GM12878 (cell line): ENCODE results near the gene GRM5. TPM values are rescaled to one million over a fixed set of nuclear protein-coding genes. Genes with fewer than 3 reads are reported as not detected.

ENCODE experiments used
- NFXL1 ChIP-seq: fragments of 450-650 bp; IDR thresholded peaks from 2 replicates; pipeline ENCODE4 v1.6.1; 2017; ENCODE audit warnings: antibody characterized with exemption, mild to moderate bottlenecking, borderline replicate concordance
- NR2C1 ChIP-seq: fragments of 450-650 bp; IDR thresholded peaks from 2 replicates; pipeline ENCODE4 v1.6.1; 2017; ENCODE audit warnings: antibody characterized with exemption, mild to moderate bottlenecking, moderate library complexity
- SMAD5 ChIP-seq: IDR thresholded peaks from 2 replicates; pipeline ENCODE4 v1.6.1; 2016; ENCODE audit warnings: antibody characterized with exemption, low read depth
- SPI1 ChIP-seq: IDR thresholded peaks from 2 replicates; pipeline ENCODE4 v1.6.1; 2011; ENCODE audit warnings: low read depth, mild to moderate bottlenecking, low read length, moderate library complexity, borderline replicate concordance; ENCODE audit not compliant: insufficient read depth
- SREBF2 ChIP-seq: IDR thresholded peaks from 2 replicates; pipeline ENCODE4 v1.6.1; 2012; ENCODE audit warnings: mild to moderate bottlenecking, low read length
- polyA plus RNA-seq, 11 experiments: library from polyadenylated mRNA; depleted of rRNA in 4 of 11; unstranded in 6 of 11; stranded (reverse) in 5 of 11; fragments of >200 nt; fragmentation: Nextera tagmentation in 4 of 11; fragmentation: Illumina TruSeq in 1 of 11; extraction: Ambion mirVana in 4 of 11; extraction: Trizol in 1 of 11; gene quantifications; 1 replicate in 1 of 11; 2 replicates in 10 of 11; pipeline versions ENCODE4 v1.2.1 to v1.2.3, GENCODE V29; 2011 to 2016; ENCODE audit warnings: inconsistent platforms in 2 of 11, missing spikeins in 2 of 11, low read depth in 1 of 11
- total RNA-seq, 4 experiments: library from RNA; depleted of rRNA in 3 of 4; stranded (reverse); fragments of >200 nt in 3 of 4; fragmentation: Illumina TruSeq in 1 of 4; extraction: Trizol in 1 of 4; gene quantifications; 2 replicates each; pipeline versions ENCODE4 v1.2.1 to v1.2.3, GENCODE V29; 2013 to 2021
- TF ChIP-seq, protein P1 (sequence below): fragments of 450-650 bp; IDR thresholded peaks from 2 replicates; pipeline ENCODE4 v1.6.1; 2018; ENCODE audit warnings: mild to moderate bottlenecking, low read depth, moderate library complexity; ENCODE audit not compliant: partially characterized antibody
- TF ChIP-seq, protein P2 (sequence below): fragments of 450-650 bp; conservative IDR thresholded peaks from 2 replicates; pipeline ENCODE4 v1.6.1; 2017; ENCODE audit warnings: mild to moderate bottlenecking, moderate library complexity
- TF ChIP-seq, protein P3 (sequence below): fragments of 450-650 bp; IDR thresholded peaks from 2 replicates; pipeline ENCODE4 v1.6.1; 2016; ENCODE audit warnings: mild to moderate bottlenecking, moderate library complexity, borderline replicate concordance
- TF ChIP-seq, protein P4 (sequence below): IDR thresholded peaks from 2 replicates; pipeline ENCODE4 v1.6.1; 2012; ENCODE audit warnings: low read depth, low read length, improper control_type of control experiment

GRM5 gene
- total and polyA plus RNA-seq, 10 of the 15 experiments (the other 5 are each of a cell fraction or from before 2014, with no cell fraction given), result not detected

DNA sequence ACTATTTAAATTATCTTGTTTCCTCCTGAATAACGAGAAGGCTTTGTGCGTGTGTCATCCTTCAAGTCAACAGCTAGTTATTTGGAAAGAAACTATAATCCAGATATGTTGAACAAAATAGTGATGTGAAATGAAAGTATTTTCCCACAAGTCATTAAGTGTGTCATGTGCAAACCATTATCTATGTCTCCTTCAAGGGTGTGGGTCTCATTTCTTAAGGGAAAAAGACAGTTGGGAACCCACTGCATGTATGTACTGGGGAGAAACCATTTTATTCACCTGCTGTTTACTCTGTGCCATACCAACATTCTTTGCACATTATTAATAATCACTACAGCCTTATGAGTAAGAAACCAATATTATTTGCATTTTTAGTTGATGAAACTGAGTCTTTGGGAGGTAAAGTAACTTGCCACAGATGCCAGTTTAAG, 582.9 kb downstream of the GRM5 start (continued):
- TF ChIP-seq, protein P1, sequence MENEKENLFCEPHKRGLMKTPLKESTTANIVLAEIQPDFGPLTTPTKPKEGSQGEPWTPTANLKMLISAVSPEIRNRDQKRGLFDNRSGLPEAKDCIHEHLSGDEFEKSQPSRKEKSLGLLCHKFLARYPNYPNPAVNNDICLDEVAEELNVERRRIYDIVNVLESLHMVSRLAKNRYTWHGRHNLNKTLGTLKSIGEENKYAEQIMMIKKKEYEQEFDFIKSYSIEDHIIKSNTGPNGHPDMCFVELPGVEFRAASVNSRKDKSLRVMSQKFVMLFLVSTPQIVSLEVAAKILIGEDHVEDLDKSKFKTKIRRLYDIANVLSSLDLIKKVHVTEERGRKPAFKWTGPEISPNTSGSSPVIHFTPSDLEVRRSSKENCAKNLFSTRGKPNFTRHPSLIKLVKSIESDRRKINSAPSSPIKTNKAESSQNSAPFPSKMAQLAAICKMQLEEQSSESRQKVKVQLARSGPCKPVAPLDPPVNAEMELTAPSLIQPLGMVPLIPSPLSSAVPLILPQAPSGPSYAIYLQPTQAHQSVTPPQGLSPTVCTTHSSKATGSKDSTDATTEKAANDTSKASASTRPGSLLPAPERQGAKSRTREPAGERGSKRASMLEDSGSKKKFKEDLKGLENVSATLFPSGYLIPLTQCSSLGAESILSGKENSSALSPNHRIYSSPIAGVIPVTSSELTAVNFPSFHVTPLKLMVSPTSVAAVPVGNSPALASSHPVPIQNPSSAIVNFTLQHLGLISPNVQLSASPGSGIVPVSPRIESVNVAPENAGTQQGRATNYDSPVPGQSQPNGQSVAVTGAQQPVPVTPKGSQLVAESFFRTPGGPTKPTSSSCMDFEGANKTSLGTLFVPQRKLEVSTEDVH, result no peak
- TF ChIP-seq SMAD5 (no peak), SPI1 (no peak), SREBF2 (no peak), NFXL1 (no peak), NR2C1 (no peak)
- TF ChIP-seq, protein P2, sequence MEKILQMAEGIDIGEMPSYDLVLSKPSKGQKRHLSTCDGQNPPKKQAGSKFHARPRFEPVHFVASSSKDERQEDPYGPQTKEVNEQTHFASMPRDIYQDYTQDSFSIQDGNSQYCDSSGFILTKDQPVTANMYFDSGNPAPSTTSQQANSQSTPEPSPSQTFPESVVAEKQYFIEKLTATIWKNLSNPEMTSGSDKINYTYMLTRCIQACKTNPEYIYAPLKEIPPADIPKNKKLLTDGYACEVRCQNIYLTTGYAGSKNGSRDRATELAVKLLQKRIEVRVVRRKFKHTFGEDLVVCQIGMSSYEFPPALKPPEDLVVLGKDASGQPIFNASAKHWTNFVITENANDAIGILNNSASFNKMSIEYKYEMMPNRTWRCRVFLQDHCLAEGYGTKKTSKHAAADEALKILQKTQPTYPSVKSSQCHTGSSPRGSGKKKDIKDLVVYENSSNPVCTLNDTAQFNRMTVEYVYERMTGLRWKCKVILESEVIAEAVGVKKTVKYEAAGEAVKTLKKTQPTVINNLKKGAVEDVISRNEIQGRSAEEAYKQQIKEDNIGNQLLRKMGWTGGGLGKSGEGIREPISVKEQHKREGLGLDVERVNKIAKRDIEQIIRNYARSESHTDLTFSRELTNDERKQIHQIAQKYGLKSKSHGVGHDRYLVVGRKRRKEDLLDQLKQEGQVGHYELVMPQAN, result no peak
- TF ChIP-seq, protein P3, sequence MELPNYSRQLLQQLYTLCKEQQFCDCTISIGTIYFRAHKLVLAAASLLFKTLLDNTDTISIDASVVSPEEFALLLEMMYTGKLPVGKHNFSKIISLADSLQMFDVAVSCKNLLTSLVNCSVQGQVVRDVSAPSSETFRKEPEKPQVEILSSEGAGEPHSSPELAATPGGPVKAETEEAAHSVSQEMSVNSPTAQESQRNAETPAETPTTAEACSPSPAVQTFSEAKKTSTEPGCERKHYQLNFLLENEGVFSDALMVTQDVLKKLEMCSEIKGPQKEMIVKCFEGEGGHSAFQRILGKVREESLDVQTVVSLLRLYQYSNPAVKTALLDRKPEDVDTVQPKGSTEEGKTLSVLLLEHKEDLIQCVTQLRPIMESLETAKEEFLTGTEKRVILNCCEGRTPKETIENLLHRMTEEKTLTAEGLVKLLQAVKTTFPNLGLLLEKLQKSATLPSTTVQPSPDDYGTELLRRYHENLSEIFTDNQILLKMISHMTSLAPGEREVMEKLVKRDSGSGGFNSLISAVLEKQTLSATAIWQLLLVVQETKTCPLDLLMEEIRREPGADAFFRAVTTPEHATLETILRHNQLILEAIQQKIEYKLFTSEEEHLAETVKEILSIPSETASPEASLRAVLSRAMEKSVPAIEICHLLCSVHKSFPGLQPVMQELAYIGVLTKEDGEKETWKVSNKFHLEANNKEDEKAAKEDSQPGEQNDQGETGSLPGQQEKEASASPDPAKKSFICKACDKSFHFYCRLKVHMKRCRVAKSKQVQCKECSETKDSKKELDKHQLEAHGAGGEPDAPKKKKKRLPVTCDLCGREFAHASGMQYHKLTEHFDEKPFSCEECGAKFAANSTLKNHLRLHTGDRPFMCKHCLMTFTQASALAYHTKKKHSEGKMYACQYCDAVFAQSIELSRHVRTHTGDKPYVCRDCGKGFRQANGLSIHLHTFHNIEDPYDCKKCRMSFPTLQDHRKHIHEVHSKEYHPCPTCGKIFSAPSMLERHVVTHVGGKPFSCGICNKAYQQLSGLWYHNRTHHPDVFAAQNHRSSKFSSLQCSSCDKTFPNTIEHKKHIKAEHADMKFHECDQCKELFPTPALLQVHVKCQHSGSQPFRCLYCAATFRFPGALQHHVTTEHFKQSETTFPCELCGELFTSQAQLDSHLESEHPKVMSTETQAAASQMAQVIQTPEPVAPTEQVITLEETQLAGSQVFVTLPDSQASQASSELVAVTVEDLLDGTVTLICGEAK, result no peak
- TF ChIP-seq, protein P4, sequence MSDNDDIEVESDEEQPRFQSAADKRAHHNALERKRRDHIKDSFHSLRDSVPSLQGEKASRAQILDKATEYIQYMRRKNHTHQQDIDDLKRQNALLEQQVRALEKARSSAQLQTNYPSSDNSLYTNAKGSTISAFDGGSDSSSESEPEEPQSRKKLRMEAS, result no peak
